Lower leg skin (tissue), 3 donors: ENCODE results near the gene IST1.

ENCODE experiments used
- POLR2A ChIP-seq, 2 donors: fragments of 450-650 bp; IDR thresholded peaks; one replicate each; pipeline ENCODE4 v1.6.1; 2016 to 2017; ENCODE audit warnings: antibody characterized with exemption in 2 of 2, mild to moderate bottlenecking in 1 of 2, moderate library complexity in 1 of 2
- TF ChIP-seq, protein P1 (sequence below), 3 donors: fragments of 450-650 bp; IDR thresholded peaks; one replicate each; pipeline ENCODE4 v1.5.1; 2016; ENCODE audit warnings: antibody characterized with exemption in 3 of 3, mild to moderate bottlenecking in 3 of 3, moderate library complexity in 2 of 3

DNA sequence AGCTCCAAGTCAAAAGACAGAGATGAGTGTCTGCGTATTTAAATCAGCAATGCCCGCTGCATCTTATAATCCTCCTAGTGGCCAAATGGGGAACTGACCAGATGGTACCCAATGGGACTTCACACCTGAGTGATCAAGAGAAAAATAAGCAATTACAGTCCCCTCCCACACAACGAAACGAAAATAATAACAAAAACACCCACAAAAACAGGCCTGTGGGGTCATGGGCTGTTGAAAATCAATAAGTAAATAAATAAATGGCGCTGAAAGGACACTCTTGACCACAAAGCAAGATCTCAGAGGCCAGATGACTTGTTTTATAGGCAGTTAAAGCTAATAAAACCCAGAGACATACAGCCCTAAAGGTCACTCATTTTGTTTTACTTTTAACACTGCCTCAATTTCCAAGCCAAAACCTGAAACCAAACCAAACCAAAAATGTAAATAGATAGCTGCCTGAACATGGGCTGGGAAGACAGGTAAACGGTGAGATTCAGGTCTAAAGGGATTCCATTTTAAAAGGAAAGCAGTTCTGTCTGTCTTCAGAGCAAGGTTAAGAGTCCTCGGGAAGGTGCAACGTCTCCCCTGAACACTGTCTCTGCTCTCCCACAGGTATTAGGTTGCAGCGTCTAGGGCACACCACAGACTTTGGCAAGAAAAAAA is 12.7 kb upstream of the IST1 start:
- TF ChIP-seq, protein P1, sequence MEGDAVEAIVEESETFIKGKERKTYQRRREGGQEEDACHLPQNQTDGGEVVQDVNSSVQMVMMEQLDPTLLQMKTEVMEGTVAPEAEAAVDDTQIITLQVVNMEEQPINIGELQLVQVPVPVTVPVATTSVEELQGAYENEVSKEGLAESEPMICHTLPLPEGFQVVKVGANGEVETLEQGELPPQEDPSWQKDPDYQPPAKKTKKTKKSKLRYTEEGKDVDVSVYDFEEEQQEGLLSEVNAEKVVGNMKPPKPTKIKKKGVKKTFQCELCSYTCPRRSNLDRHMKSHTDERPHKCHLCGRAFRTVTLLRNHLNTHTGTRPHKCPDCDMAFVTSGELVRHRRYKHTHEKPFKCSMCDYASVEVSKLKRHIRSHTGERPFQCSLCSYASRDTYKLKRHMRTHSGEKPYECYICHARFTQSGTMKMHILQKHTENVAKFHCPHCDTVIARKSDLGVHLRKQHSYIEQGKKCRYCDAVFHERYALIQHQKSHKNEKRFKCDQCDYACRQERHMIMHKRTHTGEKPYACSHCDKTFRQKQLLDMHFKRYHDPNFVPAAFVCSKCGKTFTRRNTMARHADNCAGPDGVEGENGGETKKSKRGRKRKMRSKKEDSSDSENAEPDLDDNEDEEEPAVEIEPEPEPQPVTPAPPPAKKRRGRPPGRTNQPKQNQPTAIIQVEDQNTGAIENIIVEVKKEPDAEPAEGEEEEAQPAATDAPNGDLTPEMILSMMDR (IDR thresholded peaks at IDR 0.05) = peak in 1 of 3 donors; percentile 78
- no peak for TF ChIP-seq POLR2A (IDR thresholded peaks at IDR 0.05)
